GM12878 (cell line): ENCODE results near the gene POLR3A. TPM values are rescaled to one million over a fixed set of nuclear protein-coding genes. Genes with fewer than 3 reads are reported as not detected.

Experiments used
- ATAC-seq: fragments of 200-7000 bp; cut with Tn5 transposase; 3 replicates; pipeline ENCODE4 v1.9.1; 2020; ENCODE audit warnings: mild to moderate bottlenecking, moderate library complexity
- BruUV-seq: library from RNA; stranded (reverse); fragments of 400-500 nt; replicated peaks from 2 replicates; lab custom pipeline; 2021; lab: Mats Ljungman, UMichigan
- CTCF ChIA-PET: fragments of 300-600 bp; sonication (Branson Sonifier 250); formaldehyde crosslinking; extraction: SDS; loops from one replicate; lab custom pipeline; 2021; ENCODE audit warnings: inconsistent platforms; lab: Yijun Ruan, JAX
- POLR2A ChIA-PET: fragments of 350-600 bp; formaldehyde crosslinking; extraction: SDS; loops from one replicate; lab custom pipeline; 2021; ENCODE audit warnings: inconsistent platforms; lab: Charles Lee
- RAD21 ChIA-PET: fragments of 300-600 bp; sonication (Branson Sonifier 250); formaldehyde crosslinking; loops from one replicate; lab custom pipeline; 2023; ENCODE audit warnings: antibody characterized with exemption; ENCODE audit not compliant: unreplicated experiment; lab: Charles Lee
- SMC1A ChIA-PET: fragments of 300-600 bp; sonication (Branson Sonifier 250); formaldehyde crosslinking; loops from one replicate; lab custom pipeline; 2023; ENCODE audit not compliant: unreplicated experiment, uncharacterized antibody; lab: Charles Lee
- DNase-seq: peaks from one replicate; pipeline ENCODE4 v3.0.0-alpha.2; 2011; ENCODE audit warnings: low read depth, low spot score
- FAIRE-seq: peaks from 3 replicates; lab custom pipeline; 2011; peaks lifted over from hg19 to GRCh38; lab: Jason Lieb, UNC
- H2AFZ ChIP-seq: 2 replicates; pipeline ENCODE4 v1.6.0; 2011; ENCODE audit warnings: low read depth, low read length, control low read depth; ENCODE audit not compliant: control insufficient read depth
- H3K27ac ChIP-seq: 2 replicates; pipeline ENCODE4 v1.5.1; 2011; ENCODE audit warnings: control low read depth; ENCODE audit not compliant: control insufficient read depth, insufficient read depth
- H3K27me3 ChIP-seq, 2 experiments: replicated peaks in 1 of 2; 2 replicates each; pipeline versions ENCODE4 v1.6.0 to v1.6.1; 2011; ENCODE audit warnings: low read length in 1 of 2; ENCODE audit not compliant: control insufficient read depth in 2 of 2, insufficient read depth in 2 of 2
- H3K36me3 ChIP-seq, 2 experiments: 2 replicates each; pipeline ENCODE4 v1.5.1; 2011; ENCODE audit warnings: low read length in 1 of 2; ENCODE audit not compliant: control insufficient read depth in 2 of 2, insufficient read depth in 2 of 2
- H3K4me1 ChIP-seq: 2 replicates; pipeline ENCODE4 v1.6.1; 2011; ENCODE audit warnings: mild to moderate bottlenecking, low read length, moderate library complexity, mixed read lengths; ENCODE audit not compliant: control insufficient read depth, insufficient read depth
- H3K4me2 ChIP-seq: 2 replicates; pipeline ENCODE4 v1.6.0; 2011; ENCODE audit warnings: control low read depth; ENCODE audit not compliant: control insufficient read depth, insufficient read depth
- H3K4me3 ChIP-seq: fragments of 200-600 bp; sonication (generic); 2 replicates; pipeline ENCODE4 v1.5.1; 2016
- H3K79me2 ChIP-seq: 2 replicates; pipeline ENCODE4 v1.6.0; 2011; ENCODE audit warnings: low read length; ENCODE audit not compliant: control insufficient read depth, insufficient read depth
- H3K9ac ChIP-seq: 2 replicates; pipeline ENCODE4 v1.8.0; 2011; ENCODE audit warnings: low read length, control low read depth, mixed read lengths; ENCODE audit not compliant: control insufficient read depth, insufficient read depth
- H3K9me3 ChIP-seq: replicated peaks from 3 replicates; pipeline ENCODE4 v1.5.1; 2011; ENCODE audit warnings: mild to moderate bottlenecking, low read length; ENCODE audit not compliant: control insufficient read depth, insufficient read depth
- H4K20me1 ChIP-seq: 2 replicates; pipeline ENCODE4 v1.6.0; 2011; ENCODE audit not compliant: control insufficient read depth, insufficient read depth
- ATF7 ChIP-seq: fragments of 450-650 bp; IDR thresholded peaks from 2 replicates; pipeline ENCODE4 v1.6.1; 2016; ENCODE audit warnings: low read depth, mild to moderate bottlenecking
- CUX1 ChIP-seq: IDR thresholded peaks from 2 replicates; pipeline ENCODE4 v1.6.1; 2012; ENCODE audit warnings: improper control_type of control experiment, low read depth, low read length; ENCODE audit not compliant: insufficient replicate concordance
- HDAC6 ChIP-seq: fragments of 200-600 bp; sonication (generic); IDR thresholded peaks from one replicate; pipeline ENCODE4 v1.8.0; 2017; ENCODE audit warnings: antibody characterized with exemption; ENCODE audit not compliant: unreplicated experiment
- NFYB ChIP-seq: IDR thresholded peaks from 2 replicates; pipeline ENCODE4 v1.6.1; 2011; ENCODE audit warnings: low read depth, mild to moderate bottlenecking, low read length, improper control_type of control experiment, moderate library complexity; ENCODE audit not compliant: insufficient read depth
- RAD51 ChIP-seq: fragments of 450-650 bp; IDR thresholded peaks from 2 replicates; pipeline ENCODE4 v1.6.1; 2016; ENCODE audit warnings: moderate library complexity, mild to moderate bottlenecking, inconsistent platforms
- SMC3 ChIP-seq: IDR thresholded peaks from 2 replicates; pipeline ENCODE4 v1.6.1; 2011; ENCODE audit warnings: low read length, improper control_type of control experiment, borderline replicate concordance
- TCF12 ChIP-seq: IDR thresholded peaks from 2 replicates; pipeline ENCODE4 v1.6.1; 2011; ENCODE audit warnings: low read depth, mild to moderate bottlenecking, low read length
- USF1 ChIP-seq: IDR thresholded peaks from 2 replicates; pipeline ENCODE4 v1.6.1; 2011; ENCODE audit warnings: borderline replicate concordance, low read depth, mild to moderate bottlenecking, moderate library complexity, mixed read lengths, low read length; ENCODE audit not compliant: insufficient read depth; ENCODE audit errors: extremely low read length
- WGBS: methylation state at CpG from one replicate; pipeline ENCODE4 v1.1.6; 2016; ENCODE audit warnings: low lambda C conversion rate; ENCODE audit not compliant: insufficient replicate concordance, insufficient coverage; ENCODE audit errors: missing lambda C conversion rate; 5-methylcytosine and 5-hydroxymethylcytosine counted together
- in situ Hi-C: fragments of 300-500 bp; cut with MboI; formaldehyde crosslinking; loops from 9 replicates; pipeline ENCODE4 v1.14.3; 2018; ENCODE audit warnings: mixed read lengths
- intact Hi-C: fragments of 100-400 bp; cut with micrococcal nuclease; formaldehyde crosslinking; loops from one replicate; pipeline ENCODE4 v1.14.2; 2022; ENCODE audit not compliant: unreplicated experiment
- polyA plus RNA-seq, 11 experiments: library from polyadenylated mRNA; depleted of rRNA in 4 of 11; unstranded in 6 of 11; stranded (reverse) in 5 of 11; fragments of >200 nt; fragmentation: Nextera tagmentation in 4 of 11; fragmentation: Illumina TruSeq in 1 of 11; extraction: Ambion mirVana in 4 of 11; extraction: Trizol in 1 of 11; gene quantifications; 1 replicate in 1 of 11; 2 replicates in 10 of 11; pipeline versions ENCODE4 v1.2.1 to v1.2.3, GENCODE V29; 2011 to 2016; ENCODE audit warnings: inconsistent platforms in 2 of 11, missing spikeins in 2 of 11, low read depth in 1 of 11
- total RNA-seq, 4 experiments: library from RNA; depleted of rRNA in 3 of 4; stranded (reverse); fragments of >200 nt in 3 of 4; fragmentation: Illumina TruSeq in 1 of 4; extraction: Trizol in 1 of 4; gene quantifications; 2 replicates each; pipeline versions ENCODE4 v1.2.1 to v1.2.3, GENCODE V29; 2013 to 2021

Gene POLR3A
- total and polyA plus RNA-seq, 10 of the 15 experiments (the other 5 are each of a cell fraction or from before 2014, with no cell fraction given), result 5.4 to 20.4 (median 14.4) TPM

- TF ChIP-seq CUX1, result no peak
- no peak for TF ChIP-seq HDAC6
- no peak for TF ChIP-seq NFYB
- no peak for TF ChIP-seq TCF12
- TF ChIP-seq, all 136 proteins: peak for 0
These were observed 24.0 kb upstream of the POLR3A start (continued) for GRCh38 chr10:78053211-78053868.

- Histone ChIP-seq H3K4me1 (peaks cover 7% of the 10 kb centered on the region), H2AFZ (no peak overlapping the region), H3K9me3 (no peaks in the 10 kb centered on the region), H3K79me2 (no peaks in the 10 kb centered on the region), H3K4me3 (no peak overlapping the region), H3K4me2 (no peak overlapping the region), H4K20me1 (no peaks in the 10 kb centered on the region), H3K27me3 (no peaks in the 10 kb centered on the region), H3K36me3 (no peaks in the 10 kb centered on the region), H3K9ac (no peak overlapping the region), H3K27ac (no peak overlapping the region)
- CTCF ChIA-PET, result interaction anchor here (1.1 to 2.7 kb wide), 4 partner anchors 35 to 1145 kb away, joined by 3 to 15 read pairs (median 5); no protein-coding TSS in a partner anchor
- DNase-seq, result no peak
- no peak for ATAC-seq
- POLR2A ChIA-PET, result no interaction called here
- in situ Hi-C loops (loop anchor here (5.0 kb wide), 1 partner anchor 1142 kb away; no protein-coding TSS in a partner anchor), intact Hi-C loops (loop anchor here (5.0 kb wide), 2 partner anchors 252 to 607 kb away; no protein-coding TSS in a partner anchor)
- no peak for FAIRE-seq
- SMC1A ChIA-PET, result interaction anchor here (1.3 to 5.6 kb wide), 2 partner anchors 14 to 1145 kb away, joined by 3 to 21 read pairs; no protein-coding TSS in a partner anchor
- 100% methylated on average over 1 of the region's 1 CpG for WGBS
- RAD21 ChIA-PET, result interaction anchor here (1.1 to 1.5 kb wide), 2 partner anchors 608 to 1145 kb away, joined by 3 to 5 read pairs; no protein-coding TSS in a partner anchor
- TF ChIP-seq RAD51 (no peak), ATF7 (no peak), USF1 (no peak), SMC3 (no peak)
- BruUV-seq, result no TSS peak
These were observed 20.5 kb upstream of the POLR3A start for GRCh38 chr10:78049851-78050250.
